ENCODE data around the gene ZNF541. TPM values are rescaled to one million over a fixed set of nuclear protein-coding genes. Genes with fewer than 3 reads are reported as not detected.

Gene ZNF541
- total RNA-seq = 0.20 and 0.44 TPM in 2 replicates

GRCh38 chr19:47573071-47574026 lies at the start of gene ZNF541:
Gene ZNF541 (minus strand): TSS chr19:47573148. CDS start chr19:47555856, 17,292 bp downstream.
- peak in 1 of 2 donors; percentile 58 for DNase-seq (ENCODE audit: low read depth in 2 of 2)

- DNase-seq (ENCODE audit: low read depth in 2 of 2) = no peak
These were observed 46.8 kb upstream of the ZNF541 start for GRCh38 chr19:47619763-47620162.

- no peak for DNase-seq (ENCODE audit: low read depth in 2 of 2)
These were observed 45.8 kb upstream of the ZNF541 start for GRCh38 chr19:47618771-47619170.

- no peak for DNase-seq (ENCODE audit: low read depth in 2 of 2)
These were observed 42.8 kb upstream of the ZNF541 start for GRCh38 chr19:47615714-47616113.

- no peak for DNase-seq (ENCODE audit: low read depth in 2 of 2)
These were observed 42.3 kb upstream of the ZNF541 start for GRCh38 chr19:47615230-47615629.

GRCh38 chr19:47614559-47614958 lies 41.6 kb upstream of the ZNF541 start:
- DNase-seq (ENCODE audit: low read depth in 2 of 2) = no peak

- DNase-seq (ENCODE audit: low read depth in 2 of 2) = no peak
These were observed 41.0 kb upstream of the ZNF541 start for GRCh38 chr19:47614021-47614295.

GRCh38 chr19:47613165-47614020 lies 40.4 kb upstream of the ZNF541 start:
- peak in 1 of 2 donors; percentile 73 for DNase-seq (ENCODE audit: low read depth in 2 of 2)

- peak; percentile 45 to 48 for DNase-seq (ENCODE audit: low read depth in 2 of 2)
These were observed 38.0 kb upstream of the ZNF541 start for GRCh38 chr19:47610902-47611301.

- peak; percentile 20 to 38 for DNase-seq (ENCODE audit: low read depth in 2 of 2)
These were observed 37.3 kb upstream of the ZNF541 start for GRCh38 chr19:47609906-47610894.

- DNase-seq (ENCODE audit: low read depth in 2 of 2) = peak; percentile 82 to 86
These were observed 36.3 kb upstream of the ZNF541 start, which contains the start of gene BICRA for GRCh38 chr19:47608969-47609905. Gene BICRA (plus strand): TSS chr19:47609134. CDS start chr19:47673575, 64,441 bp downstream.

- peak; percentile 94 to 96 for DNase-seq (ENCODE audit: low read depth in 2 of 2)
These were observed 35.3 kb upstream of the ZNF541 start for GRCh38 chr19:47608074-47608918.

GRCh38 chr19:47607564-47608073 lies 34.7 kb upstream of the ZNF541 start:
- DNase-seq (ENCODE audit: low read depth in 2 of 2) = no peak

GRCh38 chr19:47603706-47604565 lies 31.0 kb upstream of the ZNF541 start:
- no peak for DNase-seq (ENCODE audit: low read depth in 2 of 2)

GRCh38 chr19:47601180-47601904 lies 28.4 kb upstream of the ZNF541 start:
- DNase-seq (ENCODE audit: low read depth in 2 of 2) = no peak

- peak; percentile 99 for DNase-seq (ENCODE audit: low read depth in 2 of 2)
These were observed 27.6 kb upstream of the ZNF541 start for GRCh38 chr19:47600246-47601179.

Data from lung microvascular endothelial cell (primary cell).